K562 (cell line): Measurements from ENCODE around the gene SLC4A3. TPM values are rescaled to one million over a fixed set of nuclear protein-coding genes. Genes with fewer than 3 reads are reported as not detected.
A peak's percentile ranks its signal among the peaks of the same experiment; 100 is the strongest.

Experiments used
- EGR1 ChIP-seq: fragments of 450-650 bp; conservative IDR thresholded peaks from 2 replicates; pipeline ENCODE4 v1.6.1; 2017; ENCODE audit warnings: mild to moderate bottlenecking
- HMGN3 ChIP-seq: IDR thresholded peaks from 2 replicates; pipeline ENCODE4 v1.6.1; 2011; ENCODE audit warnings: borderline replicate concordance, low read depth, mild to moderate bottlenecking, mixed read lengths, low read length; ENCODE audit not compliant: insufficient read length; ENCODE audit errors: extremely low read depth
- KDM2B ChIP-seq: fragments of 250-450 bp; sonication (Bioruptor Pico); IDR thresholded peaks from 2 replicates; pipeline ENCODE4 v1.8.0; 2021; ENCODE audit warnings: mild to moderate bottlenecking, moderate library complexity
- NRF1 ChIP-seq, 2 experiments: fragments of 450-650 bp; IDR thresholded peaks in 1 of 2; conservative IDR thresholded peaks in 1 of 2; 2 replicates each; pipeline ENCODE4 v1.6.1; 2014; ENCODE audit warnings: mild to moderate bottlenecking in 2 of 2
- SMAD3 ChIP-seq: fragments of 450-650 bp; formaldehyde crosslinking; conservative IDR thresholded peaks from 2 replicates; pipeline ENCODE4 v1.4.0; 2020; ENCODE audit warnings: mild to moderate bottlenecking
- ZFPM2 ChIP-seq: fragments of 250-450 bp; sonication (Bioruptor Pico); IDR thresholded peaks from 2 replicates; pipeline ENCODE4 v1.5.1; 2022; ENCODE audit warnings: mild to moderate bottlenecking
- ZNF507 ChIP-seq: conservative IDR thresholded peaks from 2 replicates; pipeline ENCODE4 v1.6.1; 2017; ENCODE audit warnings: missing genetic modification characterization, missing compliant biosample characterization
- polyA plus RNA-seq, 8 experiments: library from polyadenylated mRNA; depleted of rRNA in 4 of 8; stranded (reverse) in 5 of 8; unstranded in 3 of 8; fragments of >200 nt; fragmentation: Nextera tagmentation in 2 of 8; fragmentation: Illumina TruSeq in 1 of 8; extraction: Ambion mirVana in 2 of 8; extraction: Trizol in 1 of 8; gene quantifications; 2 replicates each; pipeline versions ENCODE4 v1.2.1 to v1.2.3, GENCODE V29; 2011 to 2014; ENCODE audit warnings: inconsistent platforms in 1 of 8, missing spikeins in 1 of 8
- total RNA-seq, 7 experiments: library from RNA; depleted of rRNA in 6 of 7; stranded (reverse); fragments of >200 nt in 6 of 7; fragmentation: Illumina TruSeq in 2 of 7; extraction: Trizol in 2 of 7; gene quantifications; 2 replicates each; pipeline versions ENCODE4 v1.2.1 to v1.2.3, GENCODE V29; 2011 to 2021; ENCODE audit warnings: low replicate concordance in 1 of 7
- TF ChIP-seq, protein P1 (sequence below): fragments of 250-450 bp; sonication (Bioruptor Pico); IDR thresholded peaks from 2 replicates; pipeline ENCODE4 v1.4.0; 2020; ENCODE audit warnings: mild to moderate bottlenecking, moderate library complexity
- TF ChIP-seq, protein P2 (sequence below): fragments of 250-450 bp; sonication (Bioruptor Pico); IDR thresholded peaks from 2 replicates; pipeline ENCODE4 v1.4.0; 2020; ENCODE audit warnings: borderline replicate concordance
- TF ChIP-seq, protein P3 (sequence below): fragments of 450-650 bp; IDR thresholded peaks from 2 replicates; pipeline ENCODE4 v1.6.1; 2018; ENCODE audit not compliant: partially characterized antibody
- TF ChIP-seq, protein P4 (sequence below): fragments of 250-450 bp; sonication (Bioruptor Pico); IDR thresholded peaks from 2 replicates; pipeline ENCODE4 v1.4.0; 2020; ENCODE audit warnings: mild to moderate bottlenecking, moderate library complexity
- TF ChIP-seq, protein P5 (sequence below): fragments of 450-650 bp; formaldehyde crosslinking; IDR thresholded peaks from 2 replicates; pipeline ENCODE4 v1.4.0; 2022; ENCODE audit warnings: missing genetic modification characterization

Gene SLC4A3
- total and polyA plus RNA-seq, 9 of the 15 experiments (the other 6 are each of a cell fraction or from before 2014, with no cell fraction given): 0.04 to 0.31 (median 0.16) TPM; not detected in 5

DNA sequence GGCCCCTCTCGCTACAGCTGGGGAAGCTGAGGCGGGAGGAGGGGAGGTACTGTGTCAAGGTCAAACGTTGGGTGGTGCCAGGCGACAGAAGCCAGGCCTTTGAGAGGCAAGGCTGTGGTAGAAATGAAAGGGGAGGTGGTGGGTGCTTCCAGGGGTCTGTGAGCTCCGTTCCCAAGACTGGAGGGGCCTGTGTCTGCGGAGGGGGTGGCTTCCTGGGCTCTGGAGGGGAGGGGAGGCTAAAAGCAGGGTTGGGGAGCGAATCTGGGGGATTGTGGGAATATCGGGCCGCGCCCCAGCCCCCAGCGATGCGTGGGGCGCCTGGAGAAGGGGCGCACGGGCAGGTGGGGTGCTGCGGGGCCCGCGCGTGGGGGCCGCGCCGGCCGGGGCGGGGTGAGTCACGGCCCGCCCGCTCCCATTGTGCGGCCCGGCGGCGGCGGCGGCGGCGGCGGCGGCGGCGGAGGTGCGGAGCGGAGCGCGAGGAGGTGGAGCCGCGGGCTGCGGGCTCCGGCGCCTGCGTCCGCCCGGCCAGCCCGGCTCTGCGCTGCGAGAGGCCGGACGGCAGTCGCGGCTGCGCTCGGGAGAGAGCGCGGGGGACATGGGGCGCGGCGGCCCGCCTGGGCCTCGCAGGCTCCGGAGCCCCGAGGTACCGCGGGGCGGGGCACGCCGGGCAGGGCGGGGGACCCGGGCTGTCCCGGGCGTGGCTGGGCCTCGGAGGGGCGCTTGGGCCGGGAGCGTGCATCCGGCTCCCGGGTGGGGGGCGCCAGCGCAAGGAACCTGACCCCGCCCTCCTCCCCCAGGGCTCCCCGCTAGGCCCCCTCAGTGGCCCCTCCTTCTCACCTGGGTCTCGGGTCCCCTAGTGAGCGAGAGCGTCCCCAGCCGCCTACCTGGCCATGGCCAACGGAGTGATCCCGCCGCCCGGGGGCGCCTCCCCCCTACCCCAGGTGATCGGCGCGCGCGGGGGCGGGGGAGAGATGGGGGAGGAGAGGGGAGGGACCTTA, at the start of gene SLC4A3 (continued):
- TF ChIP-seq, protein P1, sequence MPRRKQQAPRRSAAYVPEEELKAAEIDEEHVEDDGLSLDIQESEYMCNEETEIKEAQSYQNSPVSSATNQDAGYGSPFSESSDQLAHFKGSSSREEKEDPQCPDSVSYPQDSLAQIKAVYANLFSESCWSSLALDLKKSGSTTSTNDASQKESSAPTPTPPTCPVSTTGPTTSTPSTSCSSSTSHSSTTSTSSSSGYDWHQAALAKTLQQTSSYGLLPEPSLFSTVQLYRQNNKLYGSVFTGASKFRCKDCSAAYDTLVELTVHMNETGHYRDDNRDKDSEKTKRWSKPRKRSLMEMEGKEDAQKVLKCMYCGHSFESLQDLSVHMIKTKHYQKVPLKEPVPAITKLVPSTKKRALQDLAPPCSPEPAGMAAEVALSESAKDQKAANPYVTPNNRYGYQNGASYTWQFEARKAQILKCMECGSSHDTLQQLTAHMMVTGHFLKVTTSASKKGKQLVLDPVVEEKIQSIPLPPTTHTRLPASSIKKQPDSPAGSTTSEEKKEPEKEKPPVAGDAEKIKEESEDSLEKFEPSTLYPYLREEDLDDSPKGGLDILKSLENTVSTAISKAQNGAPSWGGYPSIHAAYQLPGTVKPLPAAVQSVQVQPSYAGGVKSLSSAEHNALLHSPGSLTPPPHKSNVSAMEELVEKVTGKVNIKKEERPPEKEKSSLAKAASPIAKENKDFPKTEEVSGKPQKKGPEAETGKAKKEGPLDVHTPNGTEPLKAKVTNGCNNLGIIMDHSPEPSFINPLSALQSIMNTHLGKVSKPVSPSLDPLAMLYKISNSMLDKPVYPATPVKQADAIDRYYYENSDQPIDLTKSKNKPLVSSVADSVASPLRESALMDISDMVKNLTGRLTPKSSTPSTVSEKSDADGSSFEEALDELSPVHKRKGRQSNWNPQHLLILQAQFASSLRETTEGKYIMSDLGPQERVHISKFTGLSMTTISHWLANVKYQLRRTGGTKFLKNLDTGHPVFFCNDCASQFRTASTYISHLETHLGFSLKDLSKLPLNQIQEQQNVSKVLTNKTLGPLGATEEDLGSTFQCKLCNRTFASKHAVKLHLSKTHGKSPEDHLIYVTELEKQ: no peak
- TF ChIP-seq HMGN3 (no peak), KDM2B (CRISPR knock-in tag) (no peak), SMAD3 (CRISPR knock-in tag) (no peak), ZFPM2 (CRISPR knock-in tag) (no peak), ZNF507 (no peak), NRF1 (conservative IDR thresholded peaks at IDR 0.05 in 1 of 2, IDR thresholded peaks at IDR 0.05 in 1 of 2) (peak in 1 of 2 experiments; percentile 24; a peak in 2 of 4 replicates), EGR1 (peak; percentile 59)
- TF ChIP-seq, protein P2, sequence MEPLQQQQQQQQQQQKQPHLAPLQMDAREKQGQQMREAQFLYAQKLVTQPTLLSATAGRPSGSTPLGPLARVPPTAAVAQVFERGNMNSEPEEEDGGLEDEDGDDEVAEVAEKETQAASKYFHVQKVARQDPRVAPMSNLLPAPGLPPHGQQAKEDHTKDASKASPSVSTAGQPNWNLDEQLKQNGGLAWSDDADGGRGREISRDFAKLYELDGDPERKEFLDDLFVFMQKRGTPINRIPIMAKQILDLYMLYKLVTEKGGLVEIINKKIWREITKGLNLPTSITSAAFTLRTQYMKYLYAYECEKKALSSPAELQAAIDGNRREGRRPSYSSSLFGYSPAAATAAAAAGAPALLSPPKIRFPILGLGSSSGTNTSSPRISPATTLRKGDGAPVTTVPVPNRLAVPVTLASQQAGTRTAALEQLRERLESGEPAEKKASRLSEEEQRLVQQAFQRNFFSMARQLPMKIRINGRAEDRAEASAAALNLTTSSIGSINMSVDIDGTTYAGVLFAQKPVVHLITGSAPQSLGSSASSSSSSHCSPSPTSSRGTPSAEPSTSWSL (CRISPR knock-in tag): no peak
- TF ChIP-seq, protein P3, sequence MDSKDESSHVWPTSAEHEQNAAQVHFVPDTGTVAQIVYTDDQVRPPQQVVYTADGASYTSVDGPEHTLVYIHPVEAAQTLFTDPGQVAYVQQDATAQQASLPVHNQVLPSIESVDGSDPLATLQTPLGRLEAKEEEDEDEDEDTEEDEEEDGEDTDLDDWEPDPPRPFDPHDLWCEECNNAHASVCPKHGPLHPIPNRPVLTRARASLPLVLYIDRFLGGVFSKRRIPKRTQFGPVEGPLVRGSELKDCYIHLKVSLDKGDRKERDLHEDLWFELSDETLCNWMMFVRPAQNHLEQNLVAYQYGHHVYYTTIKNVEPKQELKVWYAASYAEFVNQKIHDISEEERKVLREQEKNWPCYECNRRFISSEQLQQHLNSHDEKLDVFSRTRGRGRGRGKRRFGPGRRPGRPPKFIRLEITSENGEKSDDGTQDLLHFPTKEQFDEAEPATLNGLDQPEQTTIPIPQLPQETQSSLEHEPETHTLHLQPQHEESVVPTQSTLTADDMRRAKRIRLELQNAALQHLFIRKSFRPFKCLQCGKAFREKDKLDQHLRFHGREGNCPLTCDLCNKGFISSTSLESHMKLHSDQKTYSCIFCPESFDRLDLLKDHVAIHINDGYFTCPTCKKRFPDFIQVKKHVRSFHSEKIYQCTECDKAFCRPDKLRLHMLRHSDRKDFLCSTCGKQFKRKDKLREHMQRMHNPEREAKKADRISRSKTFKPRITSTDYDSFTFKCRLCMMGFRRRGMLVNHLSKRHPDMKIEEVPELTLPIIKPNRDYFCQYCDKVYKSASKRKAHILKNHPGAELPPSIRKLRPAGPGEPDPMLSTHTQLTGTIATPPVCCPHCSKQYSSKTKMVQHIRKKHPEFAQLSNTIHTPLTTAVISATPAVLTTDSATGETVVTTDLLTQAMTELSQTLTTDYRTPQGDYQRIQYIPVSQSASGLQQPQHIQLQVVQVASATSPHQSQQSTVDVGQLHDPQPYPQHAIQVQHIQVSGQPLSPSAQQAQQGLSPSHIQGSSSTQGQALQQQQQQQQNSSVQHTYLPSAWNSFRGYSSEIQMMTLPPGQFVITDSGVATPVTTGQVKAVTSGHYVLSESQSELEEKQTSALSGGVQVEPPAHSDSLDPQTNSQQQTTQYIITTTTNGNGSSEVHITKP: peak; percentile 84
- TF ChIP-seq, protein P4, sequence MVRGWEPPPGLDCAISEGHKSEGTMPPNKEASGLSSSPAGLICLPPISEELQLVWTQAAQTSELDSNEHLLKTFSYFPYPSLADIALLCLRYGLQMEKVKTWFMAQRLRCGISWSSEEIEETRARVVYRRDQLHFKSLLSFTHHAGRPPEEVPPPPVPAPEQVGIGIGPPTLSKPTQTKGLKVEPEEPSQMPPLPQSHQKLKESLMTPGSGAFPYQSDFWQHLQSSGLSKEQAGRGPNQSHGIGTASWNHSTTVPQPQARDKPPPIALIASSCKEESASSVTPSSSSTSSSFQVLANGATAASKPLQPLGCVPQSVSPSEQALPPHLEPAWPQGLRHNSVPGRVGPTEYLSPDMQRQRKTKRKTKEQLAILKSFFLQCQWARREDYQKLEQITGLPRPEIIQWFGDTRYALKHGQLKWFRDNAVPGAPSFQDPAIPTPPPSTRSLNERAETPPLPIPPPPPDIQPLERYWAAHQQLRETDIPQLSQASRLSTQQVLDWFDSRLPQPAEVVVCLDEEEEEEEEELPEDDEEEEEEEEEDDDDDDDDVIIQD: no peak
- TF ChIP-seq, protein P5, sequence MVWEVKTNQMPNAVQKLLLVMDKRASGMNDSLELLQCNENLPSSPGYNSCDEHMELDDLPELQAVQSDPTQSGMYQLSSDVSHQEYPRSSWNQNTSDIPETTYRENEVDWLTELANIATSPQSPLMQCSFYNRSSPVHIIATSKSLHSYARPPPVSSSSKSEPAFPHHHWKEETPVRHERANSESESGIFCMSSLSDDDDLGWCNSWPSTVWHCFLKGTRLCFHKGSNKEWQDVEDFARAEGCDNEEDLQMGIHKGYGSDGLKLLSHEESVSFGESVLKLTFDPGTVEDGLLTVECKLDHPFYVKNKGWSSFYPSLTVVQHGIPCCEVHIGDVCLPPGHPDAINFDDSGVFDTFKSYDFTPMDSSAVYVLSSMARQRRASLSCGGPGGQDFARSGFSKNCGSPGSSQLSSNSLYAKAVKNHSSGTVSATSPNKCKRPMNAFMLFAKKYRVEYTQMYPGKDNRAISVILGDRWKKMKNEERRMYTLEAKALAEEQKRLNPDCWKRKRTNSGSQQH: no peak
